IMR-90 (cell line): ENCODE results near the gene ARPC5. TPM values are rescaled to one million over a fixed set of nuclear protein-coding genes. Genes with fewer than 3 reads are reported as not detected.

Experiments used
- ATAC-seq: fragments of 200-7000 bp; cut with Tn5 transposase; 2 replicates; pipeline ENCODE4 v1.9.1; 2020; ENCODE audit warnings: low read depth, mild to moderate bottlenecking, moderate library complexity
- BruUV-seq: library from RNA; stranded (reverse); fragments of 400-500 nt; replicated peaks from 2 replicates; lab custom pipeline; 2021; lab: Mats Ljungman, UMichigan
- CTCF ChIA-PET: fragments of 300-600 bp; formaldehyde crosslinking; extraction: SDS; loops from one replicate; lab custom pipeline; 2021; ENCODE audit warnings: antibody characterized with exemption; lab: Yijun Ruan, JAX
- POLR2A ChIA-PET: fragments of 300-600 bp; sonication (Branson Sonifier 250); formaldehyde crosslinking; loops from one replicate; lab custom pipeline; 2022; ENCODE audit warnings: antibody characterized with exemption; ENCODE audit not compliant: unreplicated experiment; lab: Charles Lee
- DNase-seq: peaks from one replicate; pipeline ENCODE4 v3.0.0; 2013
- H2AFZ ChIP-seq: replicated peaks from 2 replicates; pipeline ENCODE3; 2013; ENCODE audit warnings: low read length, mild to moderate bottlenecking; ENCODE audit not compliant: poor library complexity
- H2AK5ac ChIP-seq: 2 replicates; pipeline ENCODE4 v1.6.1; 2013; ENCODE audit warnings: low read depth, low read length, inconsistent platforms
- H2AK9ac ChIP-seq: replicated peaks from 2 replicates; pipeline ENCODE3; 2013; ENCODE audit warnings: mild to moderate bottlenecking, low read depth, low read length, moderate library complexity; ENCODE audit not compliant: poor library complexity
- H2BK120ac ChIP-seq: 2 replicates; pipeline ENCODE4 v1.6.1; 2013; ENCODE audit warnings: low read depth, low read length, inconsistent platforms
- H2BK15ac ChIP-seq: 3 replicates; pipeline ENCODE4 v1.6.1; 2013; ENCODE audit warnings: low read depth, low read length, inconsistent platforms
- H2BK20ac ChIP-seq: 2 replicates; pipeline ENCODE4 v1.6.1; 2013; ENCODE audit warnings: low read depth, mild to moderate bottlenecking, inconsistent platforms, low read length, moderate library complexity
- H2BK5ac ChIP-seq: 2 replicates; pipeline ENCODE4 v1.6.1; 2013; ENCODE audit warnings: mild to moderate bottlenecking, low read depth, low read length, inconsistent platforms; ENCODE audit not compliant: poor library complexity, severe bottlenecking
- H3K14ac ChIP-seq: replicated peaks from 2 replicates; pipeline ENCODE4 v1.6.1; 2013; ENCODE audit warnings: low read depth, low read length, inconsistent platforms
- H3K18ac ChIP-seq: 2 replicates; pipeline ENCODE4 v1.6.1; 2013; ENCODE audit warnings: low read depth, low read length, control low read depth
- H3K23ac ChIP-seq: 2 replicates; pipeline ENCODE4 v1.6.1; 2013; ENCODE audit warnings: low read depth, low read length, inconsistent platforms
- H3K27ac ChIP-seq: 2 replicates; pipeline ENCODE4 v1.5.1; 2013; ENCODE audit warnings: mild to moderate bottlenecking, control low read depth, low read length; ENCODE audit not compliant: insufficient read depth
- H3K27me3 ChIP-seq: 2 replicates; pipeline ENCODE4 v1.6.1; 2013; ENCODE audit warnings: low read length; ENCODE audit not compliant: control insufficient read depth, insufficient read depth
- H3K36me3 ChIP-seq: 2 replicates; pipeline ENCODE4 v1.6.1; 2013; ENCODE audit warnings: low read length, mixed read lengths; ENCODE audit not compliant: control insufficient read depth, insufficient read depth
- H3K4ac ChIP-seq: 2 replicates; pipeline ENCODE4 v1.6.1; 2013; ENCODE audit warnings: low read depth, low read length, inconsistent platforms
- H3K4me1 ChIP-seq: 2 replicates; pipeline ENCODE4 v1.6.1; 2013; ENCODE audit warnings: low read length, mixed read lengths; ENCODE audit not compliant: control insufficient read depth, insufficient read depth
- H3K4me2 ChIP-seq: 2 replicates; pipeline ENCODE4 v1.6.1; 2013; ENCODE audit warnings: low read depth, mild to moderate bottlenecking, control low read depth, low read length, moderate library complexity
- H3K4me3 ChIP-seq: 2 replicates; pipeline ENCODE4 v1.5.1; 2013; ENCODE audit warnings: low read depth, mild to moderate bottlenecking, control low read depth, low read length, moderate library complexity; ENCODE audit not compliant: insufficient read depth
- H3K56ac ChIP-seq: 2 replicates; pipeline ENCODE4 v1.6.1; 2013; ENCODE audit warnings: low read length, inconsistent platforms; ENCODE audit not compliant: insufficient read depth; ENCODE audit errors: extremely low read depth
- H3K79me1 ChIP-seq, 2 experiments: 2 replicates each; pipeline ENCODE4 v1.6.1; 2013; ENCODE audit warnings: low read length in 2 of 2, inconsistent platforms in 1 of 2, low read depth in 1 of 2
- H3K9ac ChIP-seq: 2 replicates; pipeline ENCODE4 v1.6.1; 2013; ENCODE audit warnings: low read depth, low read length, control low read depth
- H3K9me1 ChIP-seq: 2 replicates; pipeline ENCODE4 v1.6.1; 2013; ENCODE audit warnings: low read length, inconsistent platforms; ENCODE audit not compliant: insufficient read depth
- H3K9me3 ChIP-seq: 2 replicates; pipeline ENCODE4 v1.6.1; 2013; ENCODE audit warnings: low read length; ENCODE audit not compliant: control insufficient read depth, insufficient read depth
- H4K20me1 ChIP-seq: 2 replicates; pipeline ENCODE4 v1.6.1; 2013; ENCODE audit warnings: low read length, inconsistent platforms; ENCODE audit not compliant: insufficient read depth
- H4K5ac ChIP-seq: 2 replicates; pipeline ENCODE4 v1.6.1; 2013; ENCODE audit warnings: mild to moderate bottlenecking, low read depth, low read length, control low read depth
- H4K8ac ChIP-seq, 2 experiments: 2 replicates each; pipeline ENCODE4 v1.6.1; 2013; ENCODE audit warnings: low read depth in 2 of 2, low read length in 2 of 2, control low read depth in 1 of 2, inconsistent platforms in 1 of 2
- H4K91ac ChIP-seq: 2 replicates; pipeline ENCODE4 v1.6.1; 2013; ENCODE audit warnings: low read depth, low read length, inconsistent platforms; ENCODE audit not compliant: insufficient read depth
- CEBPB ChIP-seq: IDR thresholded peaks from 2 replicates; pipeline ENCODE4 v1.6.1; 2012; ENCODE audit warnings: low read depth, low read length, improper control_type of control experiment
- CHD1 ChIP-seq: IDR thresholded peaks from 2 replicates; pipeline ENCODE4 v1.6.1; 2012; ENCODE audit warnings: low read depth, low read length, improper control_type of control experiment
- CTCF ChIP-seq: conservative IDR thresholded peaks from 2 replicates; pipeline ENCODE4 v1.5.1; 2012; ENCODE audit warnings: mild to moderate bottlenecking, low read depth, low read length, improper control_type of control experiment
- ELK1 ChIP-seq: fragments of 150-350 bp; IDR thresholded peaks from 2 replicates; pipeline ENCODE4 v1.6.1; 2016; ENCODE audit warnings: low read depth, mild to moderate bottlenecking, low read length, moderate library complexity, borderline replicate concordance
- FOS ChIP-seq: fragments of 150-350 bp; IDR thresholded peaks from 2 replicates; pipeline ENCODE4 v1.6.1; 2016; ENCODE audit warnings: low read depth, low read length
- MAFK ChIP-seq: IDR thresholded peaks from 2 replicates; pipeline ENCODE4 v1.6.1; 2012; ENCODE audit warnings: low read depth, low read length, improper control_type of control experiment
- MAZ ChIP-seq: IDR thresholded peaks from 2 replicates; pipeline ENCODE4 v1.6.1; 2012; ENCODE audit warnings: low read depth, mild to moderate bottlenecking, low read length, improper control_type of control experiment, moderate library complexity, borderline replicate concordance
- MXI1 ChIP-seq: IDR thresholded peaks from 2 replicates; pipeline ENCODE4 v1.6.1; 2012; ENCODE audit warnings: low read depth, mild to moderate bottlenecking, low read length, moderate library complexity, borderline replicate concordance
- POLR2A ChIP-seq: IDR thresholded peaks from 2 replicates; pipeline ENCODE4 v1.6.1; 2012; ENCODE audit warnings: mild to moderate bottlenecking, low read depth, low read length
- RAD21 ChIP-seq: IDR thresholded peaks from 2 replicates; pipeline ENCODE4 v1.6.1; 2012; ENCODE audit warnings: low read length, improper control_type of control experiment
- RFX5 ChIP-seq: IDR thresholded peaks from 2 replicates; pipeline ENCODE4 v1.8.0; 2012; ENCODE audit warnings: low read depth, mild to moderate bottlenecking, low read length, moderate library complexity
- SMC3 ChIP-seq: fragments of 150-350 bp; IDR thresholded peaks from 2 replicates; pipeline ENCODE4 v1.6.1; 2016; ENCODE audit warnings: low read depth, mild to moderate bottlenecking, antibody characterized with exemption, low read length, moderate library complexity
- USF2 ChIP-seq: fragments of 150-350 bp; IDR thresholded peaks from 2 replicates; pipeline ENCODE4 v1.6.1; 2017; ENCODE audit warnings: mild to moderate bottlenecking, antibody characterized with exemption, low read length, low read depth
- WGBS, 2 experiments: methylation state at CpG; one replicate each; pipeline versions ENCODE4 v1.1.5 to v1.1.7; 2013; ENCODE audit warnings: missing lambda C conversion rate in 2 of 2; ENCODE audit not compliant: insufficient read length in 1 of 2; ENCODE audit errors: extremely low coverage in 2 of 2; 5-methylcytosine and 5-hydroxymethylcytosine counted together
- dilution Hi-C: fragments of 300-500 bp; cut with HindIII; formaldehyde crosslinking; loops from one replicate; pipeline ENCODE4 v1.14.3; 2018; ENCODE audit warnings: low sequenced_read_pairs; ENCODE audit not compliant: unreplicated experiment
- in situ Hi-C: fragments of 300-500 bp; cut with MboI; formaldehyde crosslinking; loops from 3 replicates; pipeline ENCODE4 v1.14.3; 2019; ENCODE audit warnings: low sequenced_read_pairs, inconsistent platforms, mixed read lengths
- intact Hi-C: fragments of 100-400 bp; cut with micrococcal nuclease; formaldehyde crosslinking; loops from 2 replicates; pipeline ENCODE4 v1.10.0; 2022
- polyA plus RNA-seq, 3 experiments: library from polyadenylated mRNA; depleted of rRNA; stranded (reverse); fragments of >200 nt; gene quantifications; 2 replicates each; pipeline ENCODE4 v1.2.3, GENCODE V29; 2012; ENCODE audit warnings: low replicate concordance in 1 of 3
- total RNA-seq: library from RNA; depleted of rRNA; stranded (reverse); fragments of >200 nt; gene quantifications from 2 replicates; pipeline ENCODE4 v1.2.3, GENCODE V29; 2012

The ARPC5 gene
- total and polyA plus RNA-seq, 2 of the 4 experiments (the other 2 are of a cell fraction), result 132 to 212 TPM

- DNase-seq (peak; percentile 84), ATAC-seq (peak; percentile 96)
- peak overlapping the region; percentile 42; the same call in 1 of the 2 replicates for H3K14ac ChIP-seq
- H3K27ac ChIP-seq, result no peak overlapping the region
- dilution Hi-C loops, result loop anchor here (25.0 kb wide), 1 partner anchor 257 kb away; no protein-coding TSS in a partner anchor
- no peak overlapping the region for H3K9ac ChIP-seq
- intact Hi-C loops, result loop anchor here (1.0 to 10.0 kb wide), 4 partner anchors 30 to 569 kb away; partner anchors contain the start of gene RGL1
- WGBS, 2 experiments, result no CpG with 5 or more reads among the region's 4 CpGs
- TF ChIP-seq MAFK (peak; percentile 11; the same call in 1 of the 2 replicates), FOS (no peak), POLR2A (0 out of 2 replicates have a peak, but pooled peaks have one; percentile 32), MAZ (peak; percentile 27; the same call in 1 of the 2 replicates), CEBPB (no peak), CHD1 (no peak), USF2 (no peak), MXI1 (no peak), CTCF (peak; percentile 92), SMC3 (peak; percentile 97), RAD21 (peak; percentile 92), RFX5 (no peak), ELK1 (no peak)
- BruUV-seq, result no TSS peak
- H3K56ac ChIP-seq, result 0 out of 2 replicates have a peak overlapping the region, but pooled peaks have one; percentile 7
- no peak overlapping the region for H3K4me2 ChIP-seq
- peaks cover 2 to 5% of the 10 kb centered on the region in 2 experiments; a peak in 1 of 4 replicates for H3K79me1 ChIP-seq
- H2BK20ac ChIP-seq, result peak overlapping the region; percentile 73
- H3K4me3 ChIP-seq, result no peak overlapping the region
- H4K20me1 ChIP-seq, result no peaks in the 10 kb centered on the region
- no peaks in the 10 kb centered on the region for H3K27me3 ChIP-seq
- ChIA-PET POLR2A (interaction anchor here (0.9 kb wide), 1 partner anchor 402 kb away, joined by 4 read pairs; no protein-coding TSS in a partner anchor), CTCF (interaction anchor here (0.7 to 4.2 kb wide), 9 partner anchors 18 to 567 kb away, joined by 3 to 55 read pairs (median 4); partner anchors contain the start of genes ARPC5 and TSEN15)
- H2AK5ac ChIP-seq, result no peak overlapping the region
- peak overlapping the region; percentile 64; the same call in 1 of the 2 replicates for H3K4ac ChIP-seq
- no peak overlapping the region for H2AK9ac ChIP-seq
- peak overlapping the region; percentile 71 for H4K5ac ChIP-seq
- H3K18ac ChIP-seq, result peak overlapping the region; percentile 11
- H3K4me1 ChIP-seq, result peaks cover 6% of the 10 kb centered on the region
- peak overlapping the region in 1 of 2 experiments; percentile 87; a peak in 3 of 4 replicates for H4K8ac ChIP-seq
- H4K91ac ChIP-seq, result peak overlapping the region; percentile 40; the same call in 1 of the 2 replicates
- H3K23ac ChIP-seq, result no peak overlapping the region; the same call in 1 of the 2 replicates
- no peaks in the 10 kb centered on the region for H3K9me3 ChIP-seq
- peak overlapping the region; percentile 54; the same call in 1 of the 3 replicates for H2BK15ac ChIP-seq
- peak overlapping the region; percentile 37 for H2BK5ac ChIP-seq
- H3K9me1 ChIP-seq, result no peaks in the 10 kb centered on the region
- no peaks in the 10 kb centered on the region for H3K36me3 ChIP-seq
- H2BK120ac ChIP-seq, result peak overlapping the region; percentile 69
- H2AFZ ChIP-seq, result no peak overlapping the region
- in situ Hi-C loops, result loop anchor here (25.0 kb wide), 1 partner anchor 1007 kb away; no protein-coding TSS in a partner anchor
Measured at GRCh38 chr1:183655562-183656075, 20.0 kb upstream of the ARPC5 start.
